Medulla oblongata (tissue), 1 donor: Measurements from ENCODE around the gene SYTL4.

Experiments used
- DNase-seq: peaks from one replicate; pipeline ENCODE4 v3.0.0-alpha.2; 2015; ENCODE audit errors: extremely low spot score

The SYTL4 gene

DNA sequence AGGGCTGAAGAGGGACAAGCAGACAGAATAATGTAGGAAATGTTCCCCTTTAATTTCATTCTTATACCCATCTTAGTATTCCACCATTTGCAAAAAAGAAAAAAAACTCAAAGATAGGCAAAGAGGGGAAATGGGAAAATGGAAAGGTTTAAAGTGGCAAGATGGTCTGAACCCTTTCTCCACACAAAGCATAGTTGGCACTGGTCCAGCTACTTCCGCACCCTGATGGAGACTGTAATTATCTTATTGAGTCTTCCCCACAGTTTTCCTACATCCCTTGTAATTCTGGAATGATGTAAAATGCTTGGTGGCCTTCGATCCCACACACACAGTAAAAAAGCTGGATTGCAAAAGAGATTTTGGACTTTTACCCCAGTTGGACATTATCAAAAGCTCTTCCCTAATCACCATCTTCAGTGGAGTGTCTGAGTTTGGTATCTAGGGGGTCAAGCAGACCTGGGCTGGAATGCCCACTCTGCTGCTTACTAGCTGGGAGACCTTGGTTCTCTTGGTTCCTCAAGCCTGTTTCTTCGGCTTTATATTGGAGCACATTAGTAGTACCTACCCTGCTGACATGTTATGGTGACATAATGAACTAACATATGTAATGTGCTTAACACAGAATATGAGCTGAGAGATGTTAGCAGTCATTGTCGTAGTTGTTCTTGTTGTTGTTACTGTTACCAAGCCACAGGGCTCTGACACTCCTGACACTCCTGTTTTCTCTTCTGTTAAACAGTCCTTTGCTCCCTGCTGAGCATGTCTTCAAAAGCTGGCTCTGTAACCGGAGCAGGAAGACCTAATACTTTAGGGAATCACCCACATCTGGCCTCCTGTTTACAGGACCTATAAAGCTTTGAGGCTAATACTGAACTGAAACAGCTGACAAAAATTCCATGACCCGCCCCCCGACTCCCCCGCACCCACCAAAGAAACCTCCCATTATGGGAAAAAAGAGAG, 83.2 kb downstream of the SYTL4 start:
- DNase-seq: no peak

DNA sequence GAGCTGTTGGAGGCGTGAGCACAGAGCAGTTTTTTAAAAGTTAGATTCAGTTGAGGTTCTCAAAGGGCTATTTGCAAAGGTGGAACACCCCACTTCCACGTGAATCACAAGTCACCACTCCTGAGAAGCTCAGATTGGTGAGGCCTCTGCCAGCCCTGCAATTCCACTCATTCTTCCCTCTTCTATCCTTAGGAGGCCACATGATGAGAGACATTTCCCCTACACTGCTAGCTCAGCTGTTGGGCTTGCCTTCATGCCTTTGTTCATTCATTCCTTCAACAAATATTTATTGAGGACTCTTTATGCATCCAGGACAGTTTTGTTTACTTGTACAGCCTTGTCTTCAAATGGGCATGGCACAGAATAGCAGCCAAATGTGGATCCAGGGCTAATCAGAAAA, 84.2 kb downstream of the SYTL4 start:
- DNase-seq: no peak

DNA sequence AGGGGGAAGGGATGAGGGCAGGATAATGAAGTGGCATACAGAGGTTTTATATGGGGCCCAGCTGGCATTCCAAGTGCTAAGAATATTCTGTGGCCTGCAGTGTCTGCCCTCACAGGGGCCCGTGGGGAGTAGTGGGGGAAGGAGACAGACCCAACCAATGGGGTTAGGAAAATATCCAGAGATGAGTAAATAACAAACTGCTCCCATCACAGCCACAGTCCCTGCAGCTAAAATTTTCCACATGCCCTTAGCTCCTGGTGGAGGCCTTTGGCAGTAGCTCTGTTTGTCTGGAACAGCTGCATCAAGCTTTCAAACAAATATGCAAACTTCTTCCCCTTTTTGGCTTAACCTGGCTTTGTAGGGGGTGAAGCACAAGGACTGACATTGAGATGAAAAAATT, 84.8 kb downstream of the SYTL4 start:
- no peak for DNase-seq

- DNase-seq: no peak
Measured at GRCh38 chrX:100645106-100645505, 86.8 kb downstream of the SYTL4 start.

DNA sequence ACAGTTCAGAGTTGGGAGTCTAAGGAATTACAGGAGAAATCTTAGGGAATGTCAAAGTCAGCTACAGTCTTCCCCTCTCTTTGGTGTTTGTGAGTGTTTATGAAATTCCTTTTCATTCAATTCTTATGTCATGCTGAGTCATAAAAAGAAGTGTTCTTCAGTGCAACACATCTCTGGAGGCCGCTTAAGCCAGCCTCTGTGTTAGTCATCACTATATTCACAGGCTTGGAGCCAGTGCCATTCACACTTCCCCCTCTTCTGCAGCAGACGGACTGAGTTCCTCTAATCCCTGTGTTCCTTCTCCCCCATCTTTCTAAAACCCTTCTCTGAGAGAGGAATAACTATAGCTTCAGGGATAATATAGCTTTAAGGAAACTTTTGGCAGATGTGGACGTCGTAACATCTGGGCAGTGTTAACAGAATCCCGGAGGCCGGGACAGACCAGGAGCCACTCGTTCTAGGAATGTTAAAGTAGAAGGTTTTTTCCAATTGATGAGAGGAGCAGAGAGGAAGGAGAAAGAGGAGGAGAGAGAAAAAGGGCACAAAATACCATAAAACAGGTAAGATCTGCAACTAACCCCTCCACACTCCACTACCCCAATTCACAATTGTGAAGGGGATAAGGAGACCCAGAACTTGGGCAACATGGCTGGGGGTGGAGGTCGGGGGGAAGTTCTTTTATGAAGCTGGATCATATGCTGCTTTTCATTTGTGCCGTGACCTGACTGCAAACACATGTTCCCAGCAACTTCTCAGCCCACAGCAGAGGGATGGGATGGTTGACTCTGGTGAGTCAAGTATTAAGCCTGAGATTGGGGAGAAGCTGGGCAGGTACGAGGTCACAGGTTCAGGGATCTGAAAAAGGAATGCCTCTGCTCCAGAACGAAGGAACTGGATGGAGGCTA, 87.7 kb downstream of the SYTL4 start, which contains the start of gene SRPX2:
TSS of gene SRPX2 (plus strand) at position 244 of the 905 bp plus-strand sequence. CDS start 2,124 bp downstream, outside the sequence.
- no peak for DNase-seq

- DNase-seq: no peak
Measured at GRCh38 chrX:100643212-100643611, 88.7 kb downstream of the SYTL4 start.

GRCh38 chrX:100642290-100642689, 89.6 kb downstream of the SYTL4 start:
- no peak for DNase-seq

- DNase-seq: peak; percentile 69
Measured at GRCh38 chrX:100636321-100636991, 95.5 kb downstream of the SYTL4 start, which contains the start of gene TSPAN6. Gene TSPAN6, minus strand, starts transcription at chrX:100636806. Its CDS starts 112 bp downstream, at chrX:100636694.

GRCh38 chrX:100635989-100636320, 96.0 kb downstream of the SYTL4 start:
- DNase-seq: no peak

DNA sequence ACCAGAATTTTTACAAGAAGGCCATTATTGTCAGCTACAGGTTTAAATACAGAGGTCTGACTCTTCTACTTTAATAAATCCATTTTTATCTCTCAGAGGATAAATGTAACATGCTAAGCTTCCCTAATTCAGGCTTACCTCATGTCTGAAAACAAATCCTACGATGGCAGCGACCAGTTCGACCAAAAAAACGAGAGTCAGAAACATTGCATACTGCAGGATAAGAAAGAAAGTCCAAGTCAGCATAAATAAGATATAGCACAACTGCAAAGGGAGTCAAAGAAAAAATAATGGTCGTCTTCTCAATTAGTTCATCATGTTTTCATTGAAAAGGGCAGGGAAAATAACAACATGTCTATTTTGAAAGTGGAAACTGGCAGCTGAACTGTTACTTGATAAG, 96.9 kb downstream of the SYTL4 start:
- no peak for DNase-seq

DNA sequence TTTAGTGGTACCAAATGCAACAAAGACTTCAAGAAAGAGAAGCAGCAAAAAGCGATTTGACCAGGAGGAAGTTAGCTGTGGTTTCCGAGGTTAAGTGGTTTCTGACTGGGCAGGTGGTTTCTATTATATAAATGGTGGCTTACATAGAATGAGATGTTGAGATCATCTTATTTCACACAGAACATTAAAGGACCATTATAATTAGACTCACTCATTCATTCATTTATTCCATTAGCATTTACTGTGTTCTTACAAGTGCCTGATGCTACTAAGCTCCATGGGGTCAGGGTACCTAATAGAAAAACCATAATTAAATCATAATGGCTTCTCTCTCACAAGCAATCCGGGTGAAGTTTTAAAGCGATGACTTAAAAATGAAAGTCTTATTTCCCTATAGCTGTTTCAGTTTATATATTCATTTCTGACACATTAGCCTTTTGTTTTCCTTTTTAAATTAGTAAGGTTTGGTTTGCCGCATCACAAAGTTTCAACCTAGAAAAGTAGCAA, 105.9 kb downstream of the SYTL4 start:
- peak; percentile 21 for DNase-seq
